C4-2B (cell line): ENCODE results near the gene SMAD2.

ENCODE experiments used
- ZFX ChIP-seq: fragments of 450-650 bp; IDR thresholded peaks from 2 replicates; pipeline ENCODE4 v1.6.1; 2017
- TF ChIP-seq, protein P1 (sequence below): fragments of 450-650 bp; conservative IDR thresholded peaks from 2 replicates; pipeline ENCODE4 v1.5.1; 2017; ENCODE audit warnings: mild to moderate bottlenecking

DNA sequence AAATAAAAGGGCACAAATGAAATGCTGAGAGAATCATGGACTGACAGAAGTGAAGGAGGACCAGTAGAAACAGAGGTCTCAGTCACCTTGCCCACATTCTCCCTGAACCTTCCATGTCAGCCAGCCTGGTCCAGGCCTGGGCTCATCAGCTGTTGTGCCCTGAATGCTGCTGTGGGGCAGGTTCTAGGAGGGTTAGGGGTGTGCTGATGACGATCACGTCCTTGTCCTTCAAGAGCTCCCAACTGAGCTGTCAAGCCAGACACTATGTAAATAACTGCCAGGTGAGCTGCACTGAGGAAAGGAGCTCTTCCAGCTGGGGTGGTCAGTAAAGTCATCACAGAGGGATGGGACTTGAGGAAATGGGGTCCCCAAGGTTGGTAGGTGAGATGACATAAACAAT lies 156.5 kb downstream of the SMAD2 start:
- TF ChIP-seq, protein P1, sequence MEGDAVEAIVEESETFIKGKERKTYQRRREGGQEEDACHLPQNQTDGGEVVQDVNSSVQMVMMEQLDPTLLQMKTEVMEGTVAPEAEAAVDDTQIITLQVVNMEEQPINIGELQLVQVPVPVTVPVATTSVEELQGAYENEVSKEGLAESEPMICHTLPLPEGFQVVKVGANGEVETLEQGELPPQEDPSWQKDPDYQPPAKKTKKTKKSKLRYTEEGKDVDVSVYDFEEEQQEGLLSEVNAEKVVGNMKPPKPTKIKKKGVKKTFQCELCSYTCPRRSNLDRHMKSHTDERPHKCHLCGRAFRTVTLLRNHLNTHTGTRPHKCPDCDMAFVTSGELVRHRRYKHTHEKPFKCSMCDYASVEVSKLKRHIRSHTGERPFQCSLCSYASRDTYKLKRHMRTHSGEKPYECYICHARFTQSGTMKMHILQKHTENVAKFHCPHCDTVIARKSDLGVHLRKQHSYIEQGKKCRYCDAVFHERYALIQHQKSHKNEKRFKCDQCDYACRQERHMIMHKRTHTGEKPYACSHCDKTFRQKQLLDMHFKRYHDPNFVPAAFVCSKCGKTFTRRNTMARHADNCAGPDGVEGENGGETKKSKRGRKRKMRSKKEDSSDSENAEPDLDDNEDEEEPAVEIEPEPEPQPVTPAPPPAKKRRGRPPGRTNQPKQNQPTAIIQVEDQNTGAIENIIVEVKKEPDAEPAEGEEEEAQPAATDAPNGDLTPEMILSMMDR = no peak
- no peak for TF ChIP-seq ZFX
